Activated CD4-positive, alpha-beta memory T cell treated with anti-CD3 and anti-CD28 coated beads, Interleukin-2, amount 10 ng/mL, durations not matched to agents 7 days and 5 days (primary cell): ENCODE data around the gene USP10. TPM values are rescaled to one million over a fixed set of nuclear protein-coding genes. Genes with fewer than 3 reads are reported as not detected.

ENCODE experiments used
- CTCF ChIA-PET: fragments of 350-600 bp; sonication (Branson Sonifier 250); formaldehyde crosslinking; loops from one replicate; lab custom pipeline; 2021; ENCODE audit warnings: antibody characterized with exemption, inconsistent platforms; lab: Charles Lee
- POLR2A ChIA-PET: fragments of 350-600 bp; sonication (Branson Sonifier 250); formaldehyde crosslinking; loops from one replicate; lab custom pipeline; 2021; ENCODE audit warnings: antibody characterized with exemption; lab: Charles Lee
- DNase-seq: peaks from one replicate; pipeline ENCODE4 v3.0.0-alpha.2; 2020
- H3K27ac Mint-ChIP-seq: one replicate; pipeline ENCODE4 v1.8.0; 2021; ENCODE audit warnings: mild to moderate bottlenecking, mixed read lengths
- H3K27me3 Mint-ChIP-seq: one replicate; pipeline ENCODE4 v1.8.0; 2021; ENCODE audit warnings: mixed read lengths
- H3K36me3 Mint-ChIP-seq: one replicate; pipeline ENCODE4 v1.8.0; 2021; ENCODE audit warnings: low read depth, mixed read lengths
- H3K4me1 Mint-ChIP-seq: one replicate; pipeline ENCODE4 v1.8.0; 2021; ENCODE audit warnings: mixed read lengths
- H3K4me3 Mint-ChIP-seq: one replicate; pipeline ENCODE4 v1.8.0; 2021; ENCODE audit warnings: mild to moderate bottlenecking, mixed read lengths
- H3K9me3 Mint-ChIP-seq: one replicate; pipeline ENCODE4 v1.8.0; 2021; ENCODE audit warnings: mixed read lengths
- total RNA-seq, 2 experiments: library from RNA; stranded (reverse); gene quantifications; one replicate each; pipeline ENCODE4 v1.2.3, GENCODE V29; 2021

USP10 gene
- total RNA-seq, 2 experiments from 2014 or later, result 92.2 to 94.4 TPM

- H3K9me3 Mint-ChIP-seq, result no peaks in the 10 kb centered on the region
- no peak overlapping the region for H3K27ac Mint-ChIP-seq
- H3K4me3 Mint-ChIP-seq, result no peak overlapping the region
- no peak for DNase-seq
- peaks cover 12% of the 10 kb centered on the region for H3K27me3 Mint-ChIP-seq
- H3K36me3 Mint-ChIP-seq, result no peaks in the 10 kb centered on the region
- H3K4me1 Mint-ChIP-seq, result peaks cover 26% of the 10 kb centered on the region
- ChIA-PET CTCF (no interaction called here), POLR2A (no interaction called here)
Observed at GRCh38 chr16:84810518-84811273, 110.9 kb downstream of the USP10 start.

- H3K9me3 Mint-ChIP-seq, result no peaks in the 10 kb centered on the region
- ChIA-PET POLR2A (no interaction called here), CTCF (interaction anchor here (1.2 kb wide), 1 partner anchor 58 kb away, joined by 3 read pairs; no protein-coding TSS in a partner anchor)
- H3K36me3 Mint-ChIP-seq, result no peaks in the 10 kb centered on the region
- H3K4me3 Mint-ChIP-seq, result no peak overlapping the region
- no peak for DNase-seq
- peaks cover 13% of the 10 kb centered on the region for H3K27me3 Mint-ChIP-seq
- H3K27ac Mint-ChIP-seq, result no peak overlapping the region
- peaks cover 20% of the 10 kb centered on the region for H3K4me1 Mint-ChIP-seq
Observed at GRCh38 chr16:84811529-84811928, 111.7 kb downstream of the USP10 start.

GRCh38 chr16:84813141-84813934 lies 113.5 kb downstream of the USP10 start:
- Mint-ChIP-seq H3K27me3 (peaks cover 17% of the 10 kb centered on the region), H3K36me3 (no peaks in the 10 kb centered on the region), H3K9me3 (no peaks in the 10 kb centered on the region), H3K4me1 (peaks cover 14% of the 10 kb centered on the region), H3K27ac (no peak overlapping the region), H3K4me3 (no peak overlapping the region)
- POLR2A ChIA-PET, result no interaction called here
- DNase-seq, result no peak
- CTCF ChIA-PET, result no interaction called here

- H3K4me1 Mint-ChIP-seq, result peaks cover 18% of the 10 kb centered on the region
- no peaks in the 10 kb centered on the region for H3K9me3 Mint-ChIP-seq
- CTCF ChIA-PET, result no interaction called here
- peaks cover 33% of the 10 kb centered on the region for H3K27me3 Mint-ChIP-seq
- POLR2A ChIA-PET, result no interaction called here
- no peak overlapping the region for H3K27ac Mint-ChIP-seq
- DNase-seq, result no peak
- H3K4me3 Mint-ChIP-seq, result no peak overlapping the region
- no peaks in the 10 kb centered on the region for H3K36me3 Mint-ChIP-seq
Observed at GRCh38 chr16:84815462-84815861, 115.7 kb downstream of the USP10 start.

DNA sequence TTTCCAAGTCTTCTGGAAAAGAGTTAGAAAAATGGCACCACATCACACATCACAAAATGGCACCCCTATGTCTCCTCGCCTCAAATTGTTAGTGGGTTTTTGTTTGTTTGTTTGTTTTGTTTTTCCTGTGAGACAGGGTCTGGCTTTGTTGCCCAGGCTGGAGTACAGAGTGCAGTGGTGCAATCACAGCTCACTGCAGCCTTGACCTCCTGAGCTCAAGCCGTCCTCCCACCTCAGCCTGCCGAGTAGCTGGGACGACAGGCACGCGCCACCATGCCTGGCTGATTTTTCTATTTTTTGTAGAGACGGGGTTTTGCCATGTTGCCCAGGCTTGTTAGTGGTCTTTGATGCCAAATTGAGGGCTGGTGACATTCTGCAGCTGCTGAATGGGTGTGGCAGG lies 116.2 kb downstream of the USP10 start:
- POLR2A ChIA-PET, result no interaction called here
- Mint-ChIP-seq H3K9me3 (no peaks in the 10 kb centered on the region), H3K4me1 (peaks cover 14% of the 10 kb centered on the region), H3K4me3 (no peak overlapping the region), H3K36me3 (no peaks in the 10 kb centered on the region), H3K27ac (no peak overlapping the region), H3K27me3 (peaks cover 38% of the 10 kb centered on the region)
- DNase-seq, result no peak
- CTCF ChIA-PET, result no interaction called here

GRCh38 chr16:84816485-84816884 lies 116.7 kb downstream of the USP10 start:
- CTCF ChIA-PET, result no interaction called here
- no peak overlapping the region for H3K27ac Mint-ChIP-seq

GRCh38 chr16:84817206-84817605 lies 117.4 kb downstream of the USP10 start:
- Mint-ChIP-seq H3K4me3 (no peak overlapping the region), H3K4me1 (peaks cover 8% of the 10 kb centered on the region), H3K27ac (no peak overlapping the region), H3K9me3 (no peaks in the 10 kb centered on the region), H3K27me3 (peaks cover 44% of the 10 kb centered on the region), H3K36me3 (no peaks in the 10 kb centered on the region)
- DNase-seq, result no peak
- ChIA-PET POLR2A (no interaction called here), CTCF (no interaction called here)

More at GRCh38 chr16:84816485-84816884, 116.7 kb downstream of the USP10 start:
- Mint-ChIP-seq H3K4me1 (peaks cover 10% of the 10 kb centered on the region), H3K27me3 (peaks cover 42% of the 10 kb centered on the region), H3K4me3 (no peak overlapping the region), H3K36me3 (no peaks in the 10 kb centered on the region), H3K9me3 (no peaks in the 10 kb centered on the region)
- POLR2A ChIA-PET, result no interaction called here
- no peak for DNase-seq

DNA sequence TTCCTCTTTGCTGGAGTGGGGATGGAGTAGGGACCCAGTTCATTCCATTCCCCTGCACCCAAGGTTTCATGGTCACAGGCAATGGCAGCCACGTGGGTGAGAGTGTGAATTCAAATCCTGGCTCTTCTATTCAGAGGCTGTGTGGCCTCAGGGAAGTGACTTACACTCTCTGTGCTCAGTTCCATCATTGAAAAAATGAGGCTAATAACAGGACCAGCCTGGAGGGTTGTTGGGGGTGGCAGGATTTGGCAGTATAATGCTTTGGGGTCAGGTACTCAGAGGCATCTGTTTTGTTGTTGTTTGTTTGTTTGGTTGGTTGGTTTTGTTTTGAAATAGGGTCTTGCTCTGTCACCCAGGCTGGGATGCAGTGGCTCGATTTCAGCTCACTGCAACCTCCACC lies 117.8 kb downstream of the USP10 start:
- Mint-ChIP-seq H3K9me3 (no peaks in the 10 kb centered on the region), H3K36me3 (no peaks in the 10 kb centered on the region), H3K27me3 (peaks cover 46% of the 10 kb centered on the region), H3K27ac (no peak overlapping the region), H3K4me3 (no peak overlapping the region), H3K4me1 (peaks cover 8% of the 10 kb centered on the region)
- DNase-seq, result no peak
- POLR2A ChIA-PET, result no interaction called here
- CTCF ChIA-PET, result no interaction called here

GRCh38 chr16:84818133-84818532 lies 118.3 kb downstream of the USP10 start:
- CTCF ChIA-PET, result no interaction called here
- peaks cover 6% of the 10 kb centered on the region for H3K4me1 Mint-ChIP-seq

DNA sequence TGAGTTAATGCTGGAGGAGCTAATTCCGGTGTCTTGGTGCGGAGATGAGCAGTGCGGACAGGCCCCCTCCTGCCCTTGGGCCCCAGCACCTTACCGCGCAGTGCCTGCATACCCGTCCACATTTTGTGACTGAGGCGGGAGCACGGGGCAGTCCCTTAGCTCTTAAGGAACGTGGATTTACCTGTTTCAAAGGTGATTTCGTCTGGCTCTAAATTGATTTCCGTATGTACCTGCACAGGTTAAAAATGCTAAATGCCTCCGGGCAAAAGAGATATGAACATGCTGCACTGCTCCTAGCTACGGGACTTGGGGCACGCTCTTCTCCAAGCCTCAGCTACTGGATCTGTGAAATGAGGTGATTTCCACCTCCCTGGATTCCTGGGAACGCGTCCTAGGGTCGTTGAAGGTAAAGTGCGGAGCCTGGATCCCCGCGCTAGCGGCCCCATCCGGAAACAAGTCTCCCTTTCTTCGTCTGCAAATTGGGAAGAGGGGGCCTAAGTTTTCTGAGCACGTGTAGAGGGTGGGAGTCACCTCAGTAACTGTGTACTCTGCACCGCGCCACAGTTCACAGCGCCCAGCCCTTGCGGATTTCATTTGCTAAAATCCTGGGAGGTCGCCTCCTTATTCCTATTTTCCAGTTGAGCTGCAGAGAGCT lies 119.3 kb downstream of the USP10 start:
- Mint-ChIP-seq H3K4me1 (peaks cover 6% of the 10 kb centered on the region), H3K27ac (no peak overlapping the region), H3K27me3 (peaks cover 50% of the 10 kb centered on the region), H3K36me3 (no peaks in the 10 kb centered on the region), H3K4me3 (no peak overlapping the region), H3K9me3 (no peaks in the 10 kb centered on the region)
- ChIA-PET POLR2A (no interaction called here), CTCF (no interaction called here)
- DNase-seq, result no peak

More at GRCh38 chr16:84818133-84818532, 118.3 kb downstream of the USP10 start:
- H3K9me3 Mint-ChIP-seq, result no peaks in the 10 kb centered on the region
- POLR2A ChIA-PET, result no interaction called here
- H3K27me3 Mint-ChIP-seq, result peaks cover 47% of the 10 kb centered on the region
- no peak overlapping the region for H3K27ac Mint-ChIP-seq
- H3K36me3 Mint-ChIP-seq, result no peaks in the 10 kb centered on the region
- DNase-seq, result no peak
- H3K4me3 Mint-ChIP-seq, result no peak overlapping the region

- CTCF ChIA-PET, result no interaction called here
- peaks cover 47% of the 10 kb centered on the region for H3K27me3 Mint-ChIP-seq
- POLR2A ChIA-PET, result interaction anchor here (1.4 kb wide), 1 partner anchor 66 kb away, joined by 3 read pairs; no protein-coding TSS in a partner anchor
Observed at GRCh38 chr16:84819644-84820304, 120.0 kb downstream of the USP10 start, which contains the start of gene CRISPLD2. CRISPLD2 (plus strand) TSS chr16:84819985; CDS start chr16:84838496, 18,511 bp downstream.

DNA sequence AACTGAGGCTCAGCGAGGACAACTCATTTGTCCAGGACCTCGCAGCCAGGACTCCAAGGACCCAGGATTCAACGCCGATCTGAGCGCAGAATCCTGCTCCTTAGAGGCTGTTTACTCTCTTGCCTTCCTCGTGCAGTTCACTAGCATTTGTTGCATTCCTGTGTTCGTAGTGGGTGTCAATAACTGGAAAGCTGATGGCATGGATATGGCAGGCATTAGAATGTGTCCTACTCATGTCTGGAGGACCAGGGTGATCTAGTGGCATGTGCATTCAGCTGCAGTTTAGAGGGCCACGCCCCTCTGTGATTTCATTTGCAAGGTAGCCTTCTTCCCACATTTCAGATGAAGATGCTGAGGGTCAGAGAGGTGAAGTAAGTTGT lies 120.5 kb downstream of the USP10 start:
- Mint-ChIP-seq H3K27ac (no peak overlapping the region), H3K27me3 (peaks cover 47% of the 10 kb centered on the region), H3K9me3 (no peaks in the 10 kb centered on the region), H3K36me3 (no peaks in the 10 kb centered on the region), H3K4me1 (peaks cover 6% of the 10 kb centered on the region), H3K4me3 (no peak overlapping the region)
- DNase-seq, result no peak
- POLR2A ChIA-PET, result interaction anchor here (1.4 kb wide), 1 partner anchor 67 kb away, joined by 3 read pairs; no protein-coding TSS in a partner anchor
- CTCF ChIA-PET, result no interaction called here

More at GRCh38 chr16:84819644-84820304, 120.0 kb downstream of the USP10 start, which contains the start of gene CRISPLD2:
- H3K9me3 Mint-ChIP-seq, result no peaks in the 10 kb centered on the region
- H3K4me3 Mint-ChIP-seq, result no peak within 1 kb of the TSS
- DNase-seq, result peak; percentile 80
- H3K27ac Mint-ChIP-seq, result no peak within 1 kb of the TSS
- no peaks in the 10 kb centered on the region for H3K36me3 Mint-ChIP-seq
- H3K4me1 Mint-ChIP-seq, result peaks cover 6% of the 10 kb centered on the region
